GM18868 (cell line): ENCODE results near the gene ADA.
"Not testable (repeated sequence)": the region's sequence is repeated elsewhere in the genome, so short reads cannot be mapped to it uniquely, and the experiment has no call there.

Source experiments
- ATAC-seq: cut with Tn5 transposase; IDR thresholded peaks from one replicate; pipeline ENCODE4 v1.9.1; 2021; ENCODE audit warnings: mild to moderate bottlenecking, moderate library complexity; ENCODE audit not compliant: unreplicated experiment

ADA gene

DNA sequence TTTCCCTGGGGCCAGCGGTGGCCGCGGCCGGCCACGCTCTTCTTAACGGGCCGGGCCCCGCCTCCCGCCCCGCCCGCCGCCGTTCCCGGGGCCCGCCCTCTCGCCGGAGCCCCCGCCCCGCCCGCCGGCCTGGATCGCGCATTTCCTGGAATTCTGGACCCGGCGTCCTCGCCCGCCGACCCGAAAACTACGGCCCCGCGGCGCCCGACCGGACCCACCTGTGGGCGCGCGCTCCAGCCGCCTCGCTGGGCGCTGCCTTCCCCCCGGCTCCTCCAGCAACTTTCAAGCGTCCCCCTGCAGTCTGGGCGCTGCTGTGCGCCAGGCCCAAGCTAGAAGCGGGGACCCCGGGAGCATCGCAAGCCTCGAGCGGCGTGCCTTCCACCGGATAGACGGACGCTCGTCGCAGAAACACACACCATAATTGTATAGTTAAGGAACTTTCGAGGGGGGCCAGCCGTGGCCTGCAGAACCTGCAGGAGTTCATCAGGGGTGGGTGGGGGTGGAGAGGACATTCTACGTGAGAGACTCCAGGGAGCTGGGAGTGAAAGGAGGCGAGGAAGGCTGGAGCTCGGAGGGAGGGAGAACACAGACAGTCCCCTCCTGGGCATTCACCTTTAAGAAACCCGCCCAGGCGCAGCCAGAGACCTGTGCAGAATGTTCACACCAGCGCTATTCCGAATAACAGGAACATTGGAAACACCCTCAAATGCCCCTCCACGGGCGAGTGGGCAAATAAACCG, at the start of gene ADA:
Gene ADA (minus strand): TSS at position 16 of the 740 bp plus-strand sequence. CDS start 92 bp downstream, outside the sequence.
- no peak for ATAC-seq

DNA sequence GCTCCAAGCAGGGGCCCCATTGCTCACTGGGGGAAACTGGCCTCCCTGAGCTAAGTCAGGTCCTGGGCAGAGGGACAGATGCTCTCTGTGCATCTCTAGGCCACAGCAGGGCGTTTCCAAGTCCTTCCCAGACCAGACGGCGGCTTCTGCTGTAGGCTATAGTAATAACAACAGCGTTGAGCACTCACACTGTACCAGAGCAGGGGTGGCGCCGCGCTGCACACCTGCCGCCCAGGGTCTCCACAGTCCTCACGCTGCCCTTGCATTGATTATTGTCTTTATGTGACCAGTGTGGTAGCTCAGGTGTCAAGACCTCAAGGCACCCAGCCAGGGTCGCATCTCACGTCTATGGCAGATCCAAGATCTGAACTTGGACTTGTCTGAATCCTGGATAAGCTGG, 48.8 kb upstream of the ADA start:
- ATAC-seq: no peak

DNA sequence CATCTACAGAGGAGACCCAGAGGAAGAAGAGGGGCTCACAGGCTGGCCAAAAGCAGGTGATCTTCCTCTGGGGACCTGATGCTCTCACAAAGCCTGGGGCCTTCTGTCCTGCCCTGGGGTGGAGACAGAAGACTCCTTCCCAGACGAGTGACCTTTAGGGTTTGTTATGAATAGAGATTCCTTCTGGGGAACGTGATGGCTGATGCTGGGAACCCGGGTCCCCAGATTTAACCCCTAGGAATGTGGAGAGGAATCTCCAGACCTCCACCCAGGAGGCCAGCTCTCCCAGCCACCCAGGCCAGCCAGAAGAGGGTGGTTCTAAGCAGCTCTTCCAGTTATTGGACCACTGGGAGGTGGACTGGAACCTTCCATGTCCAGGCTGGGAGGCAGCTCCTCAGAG, 46.9 kb upstream of the ADA start:
- no peak for ATAC-seq

DNA sequence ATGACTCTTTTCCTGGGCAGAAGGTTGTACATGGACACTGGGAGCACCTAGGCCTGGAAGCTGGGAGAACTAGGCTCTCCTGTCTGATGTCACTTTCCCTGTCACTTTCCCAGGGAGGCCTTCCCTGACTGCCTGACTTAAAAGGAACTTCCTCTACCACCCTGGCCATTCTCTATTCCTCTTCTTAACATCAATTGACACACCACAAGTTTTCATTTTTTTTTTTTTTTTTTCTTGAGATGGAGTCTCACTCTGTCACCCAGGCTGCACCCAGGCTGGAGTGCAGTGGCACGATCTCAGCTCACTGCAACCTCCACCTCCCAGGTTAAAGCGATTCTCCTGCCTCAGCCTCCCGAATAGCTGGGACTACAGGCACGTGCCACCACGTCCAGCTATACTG, 45.5 kb upstream of the ADA start:
- ATAC-seq: not testable (repeated sequence)

DNA sequence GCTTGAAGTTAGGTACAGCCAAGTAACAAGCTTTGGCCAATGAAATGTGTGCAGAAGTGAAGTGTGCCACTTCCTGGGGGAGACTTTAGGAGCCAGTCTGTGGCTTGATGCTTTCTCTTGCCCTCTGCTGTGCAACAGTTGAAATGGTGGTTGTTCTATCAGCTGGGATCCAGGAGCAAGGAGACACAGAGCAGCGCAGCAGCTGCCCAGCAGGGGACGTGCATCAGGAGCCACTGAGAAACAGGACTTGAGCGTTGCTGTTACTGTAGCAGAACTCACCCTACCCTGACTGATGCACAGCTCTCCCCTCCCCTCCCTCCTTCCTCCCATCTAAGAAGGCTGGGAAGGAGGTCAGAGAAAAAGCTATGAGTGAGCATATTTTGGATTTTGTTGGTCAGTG, 44.8 kb upstream of the ADA start:
- ATAC-seq: no peak

DNA sequence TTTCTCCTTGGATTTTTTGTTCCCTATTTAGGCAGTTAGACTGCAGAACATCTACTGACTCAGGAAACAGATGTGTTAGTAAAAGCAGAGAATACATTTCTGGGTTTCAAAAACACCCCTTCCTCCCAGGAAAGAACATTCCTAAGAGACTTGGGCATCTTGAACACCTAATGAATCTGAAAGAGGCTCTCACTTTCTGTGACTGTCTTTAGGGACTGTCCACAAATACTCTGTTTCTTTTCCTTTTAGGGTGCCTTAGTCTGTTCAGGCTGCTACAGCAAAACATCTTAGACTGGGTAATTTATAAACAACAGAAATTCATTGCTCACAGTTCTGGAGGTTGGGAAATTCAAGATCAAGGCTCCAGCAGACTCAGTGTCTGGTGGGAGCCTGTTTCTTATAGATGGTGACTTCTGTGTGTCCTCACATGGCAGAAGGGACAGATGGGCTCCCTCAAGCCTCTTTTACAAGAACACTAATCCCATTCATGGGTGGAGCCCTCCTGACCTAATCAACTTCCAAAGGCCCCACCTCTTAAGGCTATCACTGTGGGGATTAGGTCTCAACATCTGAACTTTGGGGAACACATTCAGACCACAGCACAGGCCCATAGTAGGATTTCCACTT, 44.3 kb upstream of the ADA start:
- no peak for ATAC-seq

DNA sequence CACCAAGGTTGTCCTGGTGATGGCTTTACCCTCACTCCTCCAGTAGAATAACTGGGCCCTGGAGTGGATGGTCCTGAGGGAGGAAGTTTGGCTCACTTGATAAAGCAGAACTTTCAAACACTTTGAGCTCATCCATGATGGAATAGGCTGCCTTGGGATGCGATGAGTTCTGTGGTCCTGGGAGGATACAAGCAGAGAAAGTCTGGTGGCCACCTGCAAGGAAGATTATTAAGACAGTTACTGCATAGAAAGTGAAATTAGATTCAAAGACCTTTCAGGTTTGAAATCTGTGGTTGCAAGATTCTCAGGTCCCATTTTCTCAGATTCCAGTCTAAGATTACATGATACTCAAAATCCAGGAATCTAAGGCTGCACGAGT, 43.8 kb upstream of the ADA start:
- no peak for ATAC-seq

DNA sequence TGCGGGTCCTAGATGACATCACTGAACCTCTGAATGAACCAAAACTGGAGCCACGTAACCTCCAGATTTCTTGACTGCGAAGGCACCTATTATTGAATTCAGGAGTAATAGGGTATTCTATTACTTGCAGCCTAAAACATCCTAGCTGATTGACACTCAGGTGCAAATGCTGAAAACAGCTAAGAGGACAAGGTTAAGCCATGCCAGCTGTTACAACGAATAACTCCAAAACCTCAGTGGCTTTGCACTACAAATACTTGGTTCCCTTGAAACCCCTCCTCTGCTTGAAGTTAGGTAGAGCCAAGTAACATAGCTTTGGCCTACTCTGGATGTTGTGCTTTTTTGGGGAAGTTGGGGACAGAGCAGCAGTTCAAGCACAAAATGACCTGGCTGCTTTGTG, 42.7 kb upstream of the ADA start:
- ATAC-seq: no peak

DNA sequence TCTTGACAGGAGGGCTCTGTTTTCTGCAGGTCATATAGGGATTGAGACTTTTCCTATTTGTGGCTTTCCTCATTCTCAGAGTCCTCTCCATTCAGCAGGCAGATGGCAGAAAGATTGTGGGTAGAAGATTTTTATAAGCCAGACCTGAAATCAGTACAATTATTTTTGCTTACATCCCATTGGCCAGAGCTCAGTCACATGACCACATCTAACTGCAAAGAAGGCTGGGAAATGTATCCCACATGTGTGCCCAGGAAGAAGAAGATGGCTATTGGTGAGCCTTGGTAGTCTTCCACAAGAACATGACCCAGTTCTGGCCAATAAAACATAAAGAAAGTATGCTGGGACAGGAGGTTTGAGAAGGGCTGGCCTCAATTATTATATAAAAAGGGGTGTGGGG, 42.1 kb upstream of the ADA start:
- no peak for ATAC-seq

DNA sequence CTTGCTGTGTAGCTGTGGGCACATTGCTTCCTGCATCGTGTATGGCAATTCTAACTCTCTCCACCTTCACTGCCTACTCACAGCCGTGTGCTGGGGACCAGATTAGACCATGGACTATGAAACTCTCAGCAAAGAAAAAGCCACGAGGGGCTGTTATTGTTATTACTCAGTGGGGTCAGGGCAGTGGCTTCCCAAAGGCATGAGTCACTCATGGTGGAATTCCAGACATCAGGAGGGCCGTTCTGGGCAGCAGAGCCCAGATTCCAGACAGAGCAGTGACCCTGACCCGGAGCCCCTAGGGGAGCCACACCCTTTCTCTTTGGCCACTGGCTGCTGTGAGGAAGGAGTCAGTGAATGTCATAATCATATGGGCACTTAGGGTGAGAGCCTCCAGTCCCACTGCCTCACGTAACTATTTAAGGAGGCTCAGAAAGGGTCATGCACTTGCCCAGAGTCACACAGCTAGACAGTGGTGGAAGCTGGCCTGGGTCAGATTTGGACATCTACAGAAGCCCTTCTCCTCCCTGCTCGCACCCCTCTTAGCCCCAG, 41.5 kb upstream of the ADA start:
- ATAC-seq: no peak

DNA sequence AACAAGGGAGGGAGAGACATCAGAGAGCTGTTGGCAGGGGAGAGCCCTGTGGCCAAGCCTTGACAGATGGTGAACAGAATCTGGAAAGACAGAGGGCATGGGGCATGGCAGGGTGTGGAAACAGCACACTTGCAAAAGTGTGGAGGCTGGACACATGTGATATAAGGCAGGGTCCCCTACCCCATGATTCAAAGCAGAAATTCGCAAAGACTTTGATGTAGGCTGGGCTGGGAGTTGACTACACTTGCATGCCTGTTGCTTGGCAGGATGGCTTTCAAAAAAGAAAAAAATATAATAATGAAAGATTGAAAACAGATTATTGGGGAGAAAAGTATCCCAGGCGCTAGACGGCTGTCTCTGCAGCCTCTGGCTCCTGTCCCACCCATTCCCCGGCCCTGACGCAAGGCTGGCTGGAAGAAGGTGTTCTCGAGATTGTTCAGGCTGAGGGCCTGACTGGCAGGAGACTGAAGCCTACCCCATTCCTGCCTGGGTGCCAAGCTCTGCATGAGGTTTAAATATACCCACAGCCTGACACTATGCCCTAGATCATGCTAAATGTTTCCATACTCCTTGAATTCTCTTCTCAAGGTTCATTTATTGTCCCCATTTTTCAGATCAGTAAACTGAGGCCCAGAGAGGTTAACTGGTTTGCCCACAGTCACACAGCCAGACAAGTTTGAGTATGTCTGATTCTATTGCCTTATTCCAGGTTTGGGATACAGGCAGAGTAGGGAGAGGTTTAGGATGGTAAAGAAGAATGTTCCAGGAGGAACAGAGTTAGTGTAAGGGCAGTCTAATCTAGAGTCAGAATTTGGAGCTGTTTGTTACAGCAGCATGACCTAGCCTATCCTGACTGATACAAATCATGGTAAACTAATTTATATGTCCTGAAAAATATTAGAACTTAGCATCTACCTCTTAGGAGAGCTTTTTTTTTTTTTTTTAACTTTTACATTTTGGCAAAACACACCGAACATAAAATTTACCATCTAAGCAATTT, 40.2 kb upstream of the ADA start:
- no peak for ATAC-seq

DNA sequence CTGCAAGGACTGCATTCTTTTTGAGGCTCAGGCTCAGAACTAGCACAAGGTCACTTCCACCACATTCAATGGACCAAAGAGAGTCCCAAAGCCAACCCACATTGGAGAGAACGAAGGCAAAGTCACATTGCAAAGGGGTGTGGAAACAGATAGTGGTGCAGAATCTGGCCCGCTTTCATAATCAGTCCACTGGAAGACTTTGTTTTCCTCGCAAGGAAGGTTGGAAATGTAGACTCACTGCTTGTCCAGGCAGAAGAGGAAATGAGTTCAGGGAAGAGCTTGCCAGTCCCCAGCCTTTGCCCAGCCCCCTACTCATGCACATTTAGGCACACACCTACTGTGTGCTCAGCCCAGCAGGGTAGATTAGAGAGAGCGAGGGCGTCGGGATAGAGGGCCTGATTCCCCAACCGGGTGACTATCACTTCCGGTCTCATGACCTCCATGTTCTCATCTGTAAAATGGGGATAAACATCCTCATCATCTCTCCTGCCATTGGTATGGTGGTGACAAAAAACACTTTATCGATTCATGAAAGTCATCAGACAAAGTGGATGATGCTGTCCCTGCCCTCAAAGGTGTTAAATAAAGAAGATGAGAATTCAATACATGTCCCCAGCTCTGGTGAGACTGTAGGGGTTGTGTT, 39.4 kb upstream of the ADA start:
- ATAC-seq: no peak

DNA sequence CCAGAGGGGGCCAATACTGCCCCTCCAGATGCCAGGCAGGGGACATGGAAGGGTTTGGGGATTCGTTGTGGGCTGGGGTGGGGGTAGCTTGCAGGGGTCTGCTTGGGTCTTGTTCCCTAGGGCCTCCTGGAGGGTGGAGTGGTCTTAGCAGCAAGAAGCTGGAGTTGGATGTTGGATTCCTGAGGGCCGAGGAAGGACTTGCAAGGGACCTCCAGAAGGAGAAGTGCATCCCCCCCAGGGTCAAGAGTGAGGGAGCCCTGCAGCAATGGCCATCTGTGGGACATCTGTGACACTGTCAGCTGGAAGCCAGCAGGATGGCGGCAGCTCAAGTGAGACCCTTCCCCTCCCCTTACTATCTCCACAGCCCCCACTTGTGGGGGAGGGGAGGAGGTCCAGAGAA, 38.3 kb upstream of the ADA start:
- no peak for ATAC-seq

DNA sequence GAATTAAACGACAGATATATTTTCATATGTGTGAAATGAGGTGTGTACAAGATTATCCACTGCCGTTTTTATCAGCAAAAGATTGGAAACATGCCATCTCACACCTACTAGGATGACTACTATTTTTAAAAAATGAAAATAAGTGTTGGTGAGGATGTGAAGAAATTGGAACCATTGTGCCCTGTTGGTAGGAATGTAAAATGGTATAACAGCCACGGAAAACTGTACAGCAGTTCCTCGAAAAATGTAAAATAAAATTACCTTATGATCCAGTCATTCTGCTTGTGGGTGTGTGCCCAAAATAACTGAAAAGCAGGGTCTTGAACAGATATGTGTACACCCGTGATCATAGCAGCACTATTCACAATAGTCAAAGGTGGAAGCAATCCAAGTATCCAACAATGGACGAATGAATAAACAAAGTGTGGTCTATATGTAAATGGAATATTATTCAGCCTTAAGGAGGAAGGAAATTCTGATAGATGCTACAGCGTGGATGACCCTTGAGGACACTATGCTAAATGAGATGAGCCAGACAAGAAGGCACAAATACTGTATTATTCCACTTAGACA, 36.6 kb upstream of the ADA start:
- no peak for ATAC-seq

DNA sequence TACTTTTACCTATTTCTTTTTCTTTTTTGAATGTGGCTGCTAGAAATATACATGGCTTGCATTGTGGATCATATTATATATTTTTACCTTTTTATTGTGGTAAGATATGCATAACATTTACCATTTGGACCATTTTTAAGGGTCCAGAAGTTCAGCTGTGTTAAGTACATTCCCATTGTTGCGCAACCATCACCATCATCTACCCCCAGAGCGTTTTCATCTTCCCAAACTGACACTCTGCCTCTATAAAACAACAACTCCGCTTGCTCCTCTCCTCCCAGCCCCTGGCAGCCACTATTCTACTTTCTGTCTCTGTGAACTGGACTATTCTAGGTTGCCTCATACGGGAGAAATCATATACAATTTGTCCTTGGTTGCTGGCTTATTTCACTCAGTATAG, 35.4 kb upstream of the ADA start:
- no peak for ATAC-seq

DNA sequence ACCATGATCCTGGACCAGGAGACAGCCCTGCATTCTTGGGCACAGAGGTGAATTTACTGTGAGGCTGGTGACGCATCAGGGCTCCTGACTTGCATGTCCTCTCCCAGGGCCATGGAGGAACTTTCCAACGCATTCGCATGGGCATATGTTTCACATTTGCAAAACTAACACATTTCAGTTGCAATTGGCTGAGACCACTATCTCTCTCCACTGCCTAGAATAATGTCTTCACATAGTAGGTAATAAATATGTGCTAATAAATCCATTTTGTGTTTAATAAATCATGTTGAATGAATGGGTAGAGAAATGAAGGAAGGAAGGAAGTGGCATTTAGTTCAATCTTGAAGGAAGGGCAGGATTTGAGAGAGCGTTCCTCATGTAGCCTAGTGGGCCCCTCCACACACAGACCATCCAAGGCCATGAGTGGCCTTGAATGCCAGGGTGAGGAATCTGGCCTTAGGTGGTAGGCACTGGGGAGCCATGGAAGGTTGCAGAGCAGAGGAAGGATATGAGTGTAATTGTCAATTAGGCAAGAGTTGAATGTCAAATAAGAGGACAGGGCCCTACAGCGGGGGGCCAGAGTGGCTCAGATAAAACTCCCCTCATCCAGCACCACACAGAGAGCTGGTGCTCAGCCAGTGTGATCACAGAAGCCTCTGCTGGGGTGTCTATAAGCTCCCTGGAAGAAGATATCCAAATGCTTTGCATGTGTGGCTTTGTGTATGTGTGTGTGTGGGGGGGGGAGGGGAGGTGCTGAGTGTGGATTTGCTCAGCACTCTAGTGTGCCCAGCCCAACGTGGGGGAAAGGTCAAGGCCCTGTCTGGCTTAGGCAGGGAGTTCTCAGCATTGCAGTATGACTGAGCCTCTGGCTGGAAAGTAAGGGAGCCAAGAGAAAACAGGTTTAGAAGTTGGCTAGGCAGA, 32.8 kb upstream of the ADA start:
- no peak for ATAC-seq

DNA sequence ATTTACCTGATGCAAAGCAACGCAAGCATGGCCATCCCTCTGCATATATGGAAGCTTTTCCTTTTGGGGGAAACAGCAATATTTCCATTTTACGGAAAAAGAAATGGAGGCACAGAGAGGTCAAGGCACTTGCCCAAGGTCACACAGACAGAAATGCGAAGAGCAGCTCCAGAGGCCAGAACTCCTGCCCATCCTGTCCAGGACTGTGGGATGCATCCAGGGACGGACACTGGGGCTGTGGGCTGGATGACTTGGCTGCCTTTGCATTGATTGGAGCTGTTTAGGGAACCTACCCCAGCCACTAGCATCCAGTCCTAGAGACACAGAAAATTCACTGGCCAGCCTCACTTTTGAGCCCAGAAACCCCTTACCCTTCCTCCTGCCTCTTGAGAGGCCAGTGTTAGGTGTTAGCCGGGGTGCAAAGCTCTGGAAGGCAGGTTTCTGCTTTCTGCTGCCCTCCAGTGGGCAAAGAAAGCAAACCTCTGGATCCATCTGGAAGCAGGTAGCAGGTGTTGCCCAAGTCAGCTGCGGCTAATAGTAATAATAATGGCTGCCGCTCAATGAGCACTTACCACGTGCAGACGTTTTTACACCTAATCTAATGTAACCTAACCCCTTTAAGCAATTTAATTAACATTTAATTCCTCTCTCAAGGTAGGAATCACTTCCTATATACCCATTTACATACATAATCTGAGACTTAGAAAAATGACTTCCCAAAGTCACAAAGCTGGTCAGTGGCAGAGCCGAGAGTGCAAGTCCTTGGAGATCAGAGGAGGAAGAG, 32.0 kb upstream of the ADA start:
- ATAC-seq: peak; percentile 57

DNA sequence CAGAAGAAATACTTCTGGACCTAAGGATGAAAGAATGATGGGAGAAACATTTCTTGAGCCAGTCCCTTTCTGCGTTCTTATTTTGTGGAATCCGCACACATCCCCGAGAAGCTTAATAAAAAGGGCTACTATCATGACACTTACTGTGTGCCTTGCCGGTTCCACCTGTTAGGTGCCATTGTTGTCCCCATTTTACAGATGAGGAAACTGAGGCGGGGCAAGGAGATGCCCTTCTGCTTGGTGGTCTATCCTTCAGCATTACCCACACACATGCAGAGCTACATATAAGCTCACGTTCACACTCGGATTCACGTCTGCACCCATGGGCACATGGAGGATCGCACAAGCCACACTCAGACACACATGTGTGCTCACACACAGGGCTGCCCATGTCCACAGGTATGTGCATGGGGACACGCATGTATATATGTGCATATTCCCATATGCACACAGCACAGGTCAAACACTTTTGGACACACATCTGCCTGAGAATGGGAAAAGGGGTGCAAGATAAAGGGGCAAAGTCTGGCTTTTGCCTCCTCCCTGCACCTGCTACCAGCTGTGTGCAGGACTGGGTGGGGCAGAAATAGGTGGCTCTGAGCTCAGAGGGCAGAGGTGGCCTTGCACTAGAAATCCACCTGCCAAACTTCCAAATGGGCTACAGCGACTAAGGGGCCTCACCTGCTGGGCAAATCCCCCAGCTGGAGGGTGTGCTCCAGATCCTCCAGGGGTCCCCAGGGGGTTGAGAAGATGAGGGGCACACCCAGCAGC, 30.5 kb upstream of the ADA start:
- no peak for ATAC-seq
